ENCODE measurements around the gene TOMM20.
"Not testable (repeated sequence)": the region's sequence is repeated elsewhere in the genome, so short reads cannot be mapped to it uniquely, and the experiment has no call there.

Gene TOMM20

GRCh38 chr1:235100194-235100772, 28.4 kb downstream of the TOMM20 start:
- DNase-seq: no peak

GRCh38 chr1:235098991-235099390, 29.6 kb downstream of the TOMM20 start:
- no peak for DNase-seq

- DNase-seq: no peak
Measured at GRCh38 chr1:235098547-235098946, 30.1 kb downstream of the TOMM20 start.

GRCh38 chr1:235097501-235097900, 31.1 kb downstream of the TOMM20 start:
- DNase-seq: not testable (repeated sequence)

- no peak for DNase-seq
Measured at GRCh38 chr1:235095938-235096562, 32.6 kb downstream of the TOMM20 start.

GRCh38 chr1:235093696-235094592, 34.7 kb downstream of the TOMM20 start:
- DNase-seq: peak; percentile 81

GRCh38 chr1:235093013-235093695, 35.5 kb downstream of the TOMM20 start:
- no peak for DNase-seq

- DNase-seq: not testable (repeated sequence)
Measured at GRCh38 chr1:235092415-235092814, 36.2 kb downstream of the TOMM20 start.

GRCh38 chr1:235092045-235092406, 36.6 kb downstream of the TOMM20 start:
- DNase-seq: not testable (repeated sequence)

GRCh38 chr1:235091319-235092044, 37.2 kb downstream of the TOMM20 start:
- not testable (repeated sequence) for DNase-seq

GRCh38 chr1:235090406-235091069, 38.1 kb downstream of the TOMM20 start:
- DNase-seq: no peak

GRCh38 chr1:235088907-235089306, 39.7 kb downstream of the TOMM20 start:
- DNase-seq: no peak

- no peak for DNase-seq
Measured at GRCh38 chr1:235088430-235088829, 40.2 kb downstream of the TOMM20 start.

- no peak for DNase-seq
Measured at GRCh38 chr1:235087906-235088305, 40.7 kb downstream of the TOMM20 start.

- not testable (repeated sequence) for DNase-seq
Measured at GRCh38 chr1:235085411-235086117, 43.1 kb downstream of the TOMM20 start.

- DNase-seq: not testable (repeated sequence)
Measured at GRCh38 chr1:235080788-235081187, 47.8 kb downstream of the TOMM20 start.

- DNase-seq: not testable (repeated sequence)
Measured at GRCh38 chr1:235080297-235080657, 48.4 kb downstream of the TOMM20 start.

- DNase-seq: peak; percentile 57
Measured at GRCh38 chr1:235079443-235080296, 49.0 kb downstream of the TOMM20 start.

- DNase-seq: no peak
Measured at GRCh38 chr1:235078480-235079381, 49.9 kb downstream of the TOMM20 start.

Data from stimulated activated CD4-positive, alpha-beta T cell treated with anti-CD3 and anti-CD28 coated beads, Interleukin-1b, Interleukin-23, amount 100 ng/mL, for 48 hours (primary cell).